Breast epithelium (tissue), 3 donors: ENCODE results near the gene CCDC43. TPM values are rescaled to one million over a fixed set of nuclear protein-coding genes. Genes with fewer than 3 reads are reported as not detected.

Source experiments
- total RNA-seq, 3 donors: library from RNA; depleted of rRNA; stranded (reverse); fragments of >200 nt; gene quantifications; one replicate each; pipeline ENCODE4 v1.1.0, GENCODE V29; 2016

The CCDC43 gene
- total RNA-seq, 3 donors from 2014 or later, result 16.6 to 22.8 (median 16.7) TPM

Other genes with a start within 250 kb of the CCDC43 start
- 10 to 100 TPM; 36.8 to 62.5 (median 51.5) TPM for gene GPATCH8, start 186.4 kb downstream of the CCDC43 start, total RNA-seq
- 1 to 10 TPM; 1.9 to 3.6 (median 3.0) TPM for gene FZD2, start 132.3 kb downstream of the CCDC43 start, total RNA-seq
- under 1 TPM in 1 of 3 donors, not detected in 2; under 0.01 TPM for gene MEIOC, start 33.3 kb downstream of the CCDC43 start, total RNA-seq
- gene DBF4B, start 18.9 kb upstream of the CCDC43 start, total RNA-seq, result 1 to 10 TPM; 2.3 to 7.5 (median 3.2) TPM
- gene ADAM11, start 69.2 kb upstream of the CCDC43 start, total RNA-seq, result 1 to 10 TPM; 1.0 to 1.4 (median 1.3) TPM
- 1 to 10 TPM; 2.3 to 4.6 (median 4.3) TPM for gene GJC1, start 140.5 kb upstream of the CCDC43 start, total RNA-seq
- gene HIGD1B, start 158.1 kb upstream of the CCDC43 start, total RNA-seq, result 1 to 10 TPM in 1 of 3 donors, under 1 TPM in 1, not detected in 1; 0.98 to 1.0 TPM
- 10 to 100 TPM; 58.1 to 71.4 (median 60.0) TPM for gene EFTUD2, start 209.7 kb upstream of the CCDC43 start, total RNA-seq
- gene GFAP, start 225.7 kb upstream of the CCDC43 start, total RNA-seq, result 10 to 100 TPM in 2 of 3 donors, 1 to 10 TPM in 1; 4.2 to 37.0 (median 11.8) TPM